DMS114 treated with DMSO at 0.1 percent for 48 hours (cell line): ENCODE measurements around the gene MCTP2.
A peak's percentile ranks its signal among the peaks of the same experiment; 100 is the strongest.

Experiments used
- DNase-seq: peaks from one replicate; lab custom pipeline; 2025; ENCODE audit not compliant: unreplicated experiment; lab: John Stamatoyannopoulos, UW

MCTP2 gene

DNA sequence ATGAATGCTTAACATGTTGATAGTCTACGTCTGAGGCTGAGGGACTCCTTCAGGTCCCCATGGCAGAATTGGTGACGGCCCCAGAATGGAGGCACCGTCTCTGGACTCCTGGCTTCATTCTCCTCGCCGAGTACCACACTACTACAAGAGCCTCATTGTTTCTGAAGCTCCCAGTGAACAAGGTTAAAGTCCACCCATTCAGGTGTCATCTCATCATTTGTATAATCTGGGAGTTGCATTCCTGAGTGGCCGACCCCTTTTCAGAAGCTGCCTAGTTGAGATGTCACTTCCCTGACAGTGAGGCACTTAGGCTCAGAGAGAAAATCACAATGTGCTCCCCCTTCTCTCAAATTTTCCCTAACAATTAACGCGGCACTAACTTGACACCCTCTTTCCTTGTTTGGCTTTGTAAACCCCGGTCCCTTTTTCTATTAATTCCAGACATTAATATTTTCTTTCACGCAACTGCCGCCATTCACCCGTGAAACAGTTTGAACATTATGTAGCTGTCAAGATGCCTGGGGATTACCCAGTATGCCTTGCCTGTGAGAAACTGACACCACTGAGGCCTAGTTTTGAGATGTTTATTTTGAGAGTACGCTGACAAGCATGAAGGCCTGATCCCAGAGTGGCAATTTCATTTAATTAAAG is 105.6 kb downstream of the MCTP2 start:
- DNase-seq, result no peak

DNA sequence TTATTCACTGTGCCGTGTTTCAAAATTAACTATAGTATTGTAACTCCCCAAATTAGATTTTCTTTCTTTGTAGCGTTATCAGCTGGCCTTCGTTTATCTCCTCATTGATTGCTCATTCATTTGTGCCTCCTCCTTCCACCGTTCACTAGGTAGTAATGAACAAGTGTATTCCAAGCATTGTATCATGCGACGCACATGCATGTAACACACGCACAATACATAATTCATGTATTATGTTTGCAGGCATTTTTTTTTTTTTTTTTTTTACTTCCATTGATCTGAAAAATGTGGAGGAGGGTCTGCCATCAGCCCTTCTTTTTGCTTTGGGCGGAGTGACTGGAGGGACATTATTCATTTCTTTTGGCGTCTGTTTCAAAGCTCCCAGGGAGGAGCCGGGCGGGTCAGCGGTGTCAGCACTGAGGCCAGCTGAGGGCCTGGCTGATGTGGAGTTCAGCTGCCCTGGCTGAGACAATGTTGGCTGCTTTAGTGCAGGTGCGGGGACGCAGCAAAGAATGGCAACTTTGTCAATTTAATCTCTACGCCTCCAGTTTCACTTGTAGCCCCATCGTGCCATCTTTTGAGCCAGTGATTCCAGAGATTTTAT is 107.0 kb downstream of the MCTP2 start:
- no peak for DNase-seq

DNA sequence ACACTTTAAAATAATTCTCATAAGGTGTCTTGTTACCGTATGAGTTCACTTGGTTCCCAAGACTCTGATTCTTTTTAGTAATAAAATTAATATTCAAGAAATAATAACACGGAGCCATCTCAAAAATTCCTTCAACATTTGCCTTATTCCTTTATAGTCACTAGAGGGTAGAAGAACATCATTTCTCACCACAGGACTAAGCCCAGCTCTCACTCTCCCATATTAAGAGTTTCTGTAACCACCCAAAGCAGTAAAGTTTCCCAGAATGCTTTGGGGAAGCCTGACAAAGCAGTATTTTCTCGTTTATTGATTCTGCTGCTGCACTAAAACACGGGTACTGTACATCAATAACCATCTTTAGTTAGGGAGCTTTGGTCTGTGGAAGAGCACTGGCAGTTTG is 114.9 kb downstream of the MCTP2 start:
- peak; percentile 47 for DNase-seq

DNA sequence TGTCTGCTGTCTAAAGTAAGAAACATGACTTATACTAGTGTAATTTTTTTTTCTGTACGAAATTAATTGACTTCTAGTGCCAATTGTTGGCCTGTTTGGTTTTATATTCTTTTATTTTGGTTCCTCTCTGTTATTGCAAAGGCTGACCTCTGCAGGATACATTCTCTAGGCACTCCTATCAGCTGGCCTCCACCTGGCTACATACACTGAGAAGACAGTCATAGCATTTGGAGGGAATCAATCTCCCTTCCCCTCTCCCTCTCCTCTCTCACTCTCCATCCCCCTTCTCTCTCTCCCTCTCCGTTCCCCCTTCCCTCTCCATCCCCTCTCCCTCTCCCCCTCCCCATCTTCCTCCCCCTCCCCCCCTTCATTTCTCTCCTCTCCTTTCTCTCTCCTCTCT is 116.7 kb downstream of the MCTP2 start:
- DNase-seq, result no peak

DNA sequence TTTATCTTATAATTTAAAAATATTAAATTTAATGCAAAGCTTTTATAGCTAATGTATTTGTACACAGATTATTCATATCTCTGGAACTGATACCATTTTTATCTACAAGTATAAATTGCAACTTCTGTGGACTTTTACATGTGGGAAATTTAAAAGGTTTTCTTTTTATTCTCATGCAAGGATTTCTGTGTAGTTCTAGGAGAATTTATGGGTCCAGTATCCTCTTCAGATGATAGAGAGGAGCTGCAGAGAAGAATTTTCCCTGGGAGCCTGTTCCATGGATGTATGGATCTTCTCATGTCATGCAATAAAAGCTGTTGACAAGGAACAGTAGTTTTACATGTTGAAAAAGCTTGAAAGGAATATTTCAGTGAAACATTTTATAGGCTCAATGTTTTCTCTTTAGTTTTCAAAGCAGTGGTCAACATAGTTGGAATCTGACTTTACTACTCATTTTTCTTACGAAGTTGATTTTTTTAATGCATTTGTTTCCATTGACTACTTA is 119.7 kb downstream of the MCTP2 start:
- DNase-seq, result no peak

DNA sequence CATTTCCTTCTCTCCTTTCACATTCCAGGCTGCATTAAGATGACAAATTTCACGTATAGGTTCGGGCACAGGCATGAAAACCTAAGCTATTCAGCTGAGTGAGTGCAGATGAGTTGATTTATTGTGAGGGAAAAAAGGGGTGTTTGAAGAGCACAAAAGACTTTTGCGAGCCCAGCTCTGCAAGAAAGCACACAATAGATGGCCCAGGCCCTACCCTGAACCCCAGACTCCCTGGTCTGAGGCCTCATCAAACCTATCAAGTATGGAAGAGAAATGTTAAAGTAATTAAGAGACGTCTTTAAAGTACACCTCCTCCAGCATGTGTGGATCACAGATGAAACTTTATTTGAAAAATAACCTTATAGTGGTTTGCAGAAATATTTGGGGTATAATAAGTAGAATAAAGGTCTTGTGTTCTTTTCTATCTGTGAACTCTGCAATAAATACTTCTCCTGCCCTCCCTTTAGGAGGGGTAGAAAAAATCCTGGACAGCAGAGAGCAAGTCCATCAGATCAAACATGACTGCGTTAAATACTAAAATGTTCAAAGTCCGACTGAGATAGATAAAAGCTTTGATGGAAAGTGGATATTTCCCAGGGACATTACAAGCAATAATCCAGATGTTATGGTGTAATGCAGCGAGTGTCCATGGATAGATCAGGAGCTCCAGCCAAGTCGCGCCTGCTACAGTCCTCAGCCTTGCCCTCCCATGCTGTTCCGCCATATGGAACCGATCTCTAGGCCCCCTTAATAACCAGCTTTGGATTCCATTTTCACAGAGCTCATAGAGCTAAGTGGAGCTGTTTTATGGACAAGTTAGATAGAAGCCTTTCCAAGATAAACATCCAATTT is 121.5 kb downstream of the MCTP2 start:
- no peak for DNase-seq

DNA sequence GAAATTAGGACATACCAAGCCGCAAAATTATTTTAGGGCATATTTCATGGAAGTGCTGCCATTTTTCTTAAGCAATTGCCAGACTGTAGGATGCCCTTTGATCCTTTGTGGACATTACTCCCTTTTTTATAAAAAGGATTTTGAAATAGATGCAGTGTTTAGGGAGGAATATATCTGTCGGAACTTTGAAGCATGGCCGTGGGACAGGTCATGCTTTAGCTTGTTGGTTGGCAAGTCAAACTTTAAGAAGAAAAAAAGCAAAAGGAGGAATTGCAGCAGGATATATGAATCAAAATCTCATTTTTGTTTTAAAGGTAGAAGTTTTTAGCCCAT is 122.1 kb downstream of the MCTP2 start:
- DNase-seq, result no peak

DNA sequence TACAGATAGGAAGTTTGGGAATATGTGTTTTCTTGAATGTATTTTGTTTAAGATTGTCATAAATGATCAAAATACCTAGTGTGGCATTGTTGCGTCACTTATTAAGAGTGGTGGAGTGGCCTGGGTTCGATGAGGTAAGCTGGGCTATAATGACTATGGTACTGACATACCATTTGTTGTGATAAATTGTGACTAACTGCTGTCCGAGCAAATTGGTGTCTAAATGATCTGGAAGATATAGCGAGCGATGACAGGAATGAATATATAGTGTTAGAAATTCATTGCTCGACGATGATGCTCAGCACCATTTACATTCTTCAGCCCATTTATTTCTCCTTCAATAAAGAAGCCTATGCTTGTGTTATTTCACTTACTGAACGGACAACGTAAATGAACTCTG is 123.3 kb downstream of the MCTP2 start:
- DNase-seq, result no peak

DNA sequence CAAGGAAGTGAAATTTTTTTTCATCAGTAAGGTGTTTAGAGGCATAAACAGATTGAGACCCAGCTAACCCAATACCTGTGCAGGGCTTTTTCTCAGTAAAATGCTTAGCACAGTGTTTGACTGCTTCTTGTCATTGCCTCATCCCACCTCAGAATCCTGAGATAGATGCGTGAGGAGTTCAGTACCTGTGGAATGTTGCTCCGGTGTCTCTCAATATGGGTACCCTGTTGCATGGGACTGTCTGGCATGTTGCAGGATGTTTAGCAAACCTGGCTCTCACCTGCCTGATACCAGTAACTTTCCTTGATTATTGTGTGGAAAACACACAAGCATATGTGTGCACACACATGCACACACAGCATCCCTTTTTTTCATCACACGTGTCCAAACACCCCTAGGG is 128.4 kb downstream of the MCTP2 start:
- no peak for DNase-seq

DNA sequence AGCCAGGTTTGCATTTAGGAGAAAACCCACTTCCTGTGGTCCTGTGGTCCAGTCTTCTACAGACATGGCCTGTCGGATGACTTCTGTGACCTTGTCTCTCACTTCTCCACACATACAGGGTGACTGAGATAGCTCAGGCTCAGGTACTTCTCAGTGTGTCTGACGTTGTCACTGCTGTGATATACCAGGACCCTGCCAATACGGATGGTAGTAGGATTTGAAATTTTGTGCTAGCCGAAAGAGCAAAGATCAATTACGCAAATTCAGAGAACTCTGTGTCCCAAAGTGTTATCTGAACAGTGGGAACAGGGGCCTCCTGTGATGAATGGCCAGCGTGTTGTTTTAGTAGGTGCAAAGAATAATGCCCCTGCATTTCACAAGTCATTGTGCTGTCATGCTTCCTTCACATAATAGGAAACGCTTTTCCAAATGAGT is 128.9 kb downstream of the MCTP2 start:
- no peak for DNase-seq

DNA sequence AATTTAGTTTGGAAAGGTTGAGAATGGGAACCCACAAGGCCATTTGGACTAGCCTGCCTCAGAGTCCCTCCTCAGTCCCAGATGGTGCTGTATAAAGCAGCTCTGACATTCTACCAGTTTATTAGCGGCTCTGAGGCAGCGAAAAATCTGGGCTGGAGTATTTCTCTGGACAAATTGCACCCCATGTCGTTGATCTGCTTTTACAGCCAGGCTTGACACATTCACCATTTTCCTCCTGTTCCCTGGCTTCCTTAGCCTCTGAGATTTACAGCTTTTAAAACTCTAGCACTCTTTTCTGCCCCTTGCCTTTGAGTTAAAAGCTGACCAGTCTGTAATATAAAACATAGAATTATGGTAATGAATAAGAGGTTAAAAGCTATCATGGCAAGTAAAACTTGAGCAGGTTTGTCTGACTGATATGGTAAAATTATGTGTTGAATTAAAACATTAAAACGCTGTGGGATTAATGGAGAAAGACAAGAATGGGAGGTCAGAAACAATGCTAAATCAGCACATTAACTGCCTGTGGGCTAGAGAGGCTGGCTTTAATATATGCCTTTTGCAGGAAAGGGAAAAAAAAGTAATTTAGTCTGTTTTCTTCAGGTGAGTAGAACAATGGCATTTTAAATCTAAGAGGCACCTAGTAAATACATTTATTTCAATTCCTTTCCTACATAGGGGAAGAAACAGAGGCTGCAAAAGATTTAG is 131.2 kb downstream of the MCTP2 start:
- no peak for DNase-seq

DNA sequence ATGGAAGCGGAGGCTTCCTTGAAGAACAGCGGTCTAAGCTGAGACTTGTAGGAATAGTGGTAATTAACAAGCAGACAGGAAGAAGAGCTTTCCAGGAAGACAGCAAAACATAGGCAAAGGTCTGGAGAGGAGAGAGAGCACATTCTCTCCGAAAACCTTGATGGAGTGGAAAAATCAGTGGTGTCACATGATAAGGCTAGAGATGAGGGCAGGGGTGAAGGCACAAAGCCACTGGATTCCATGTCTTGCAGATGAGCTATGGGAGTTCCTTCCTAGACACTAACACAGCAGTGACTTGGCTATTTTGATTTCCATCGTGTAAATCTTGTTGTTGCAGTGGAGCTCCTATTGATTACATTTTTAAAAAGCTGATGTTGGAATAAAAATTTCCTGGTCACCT is 132.0 kb downstream of the MCTP2 start:
- no peak for DNase-seq

DNA sequence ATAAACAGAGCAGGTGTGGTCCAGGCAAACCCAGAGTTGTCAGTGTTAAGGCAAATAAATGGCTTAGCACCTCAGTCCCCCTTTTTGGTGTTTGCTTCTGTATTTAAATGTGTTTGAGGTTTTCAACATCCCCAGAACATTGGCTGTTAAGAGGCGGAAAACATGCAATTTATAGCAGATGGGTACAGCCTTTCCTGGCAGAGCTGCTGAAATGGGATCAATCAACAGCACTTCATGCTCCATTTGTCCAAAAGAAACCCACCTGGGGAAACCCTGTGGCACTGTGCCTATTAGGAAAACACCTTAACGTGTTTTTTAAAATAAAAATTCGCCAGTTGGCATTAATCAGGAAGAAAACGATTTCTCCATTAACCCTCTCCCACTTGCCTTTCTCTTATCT is 135.4 kb downstream of the MCTP2 start:
- no peak for DNase-seq

DNA sequence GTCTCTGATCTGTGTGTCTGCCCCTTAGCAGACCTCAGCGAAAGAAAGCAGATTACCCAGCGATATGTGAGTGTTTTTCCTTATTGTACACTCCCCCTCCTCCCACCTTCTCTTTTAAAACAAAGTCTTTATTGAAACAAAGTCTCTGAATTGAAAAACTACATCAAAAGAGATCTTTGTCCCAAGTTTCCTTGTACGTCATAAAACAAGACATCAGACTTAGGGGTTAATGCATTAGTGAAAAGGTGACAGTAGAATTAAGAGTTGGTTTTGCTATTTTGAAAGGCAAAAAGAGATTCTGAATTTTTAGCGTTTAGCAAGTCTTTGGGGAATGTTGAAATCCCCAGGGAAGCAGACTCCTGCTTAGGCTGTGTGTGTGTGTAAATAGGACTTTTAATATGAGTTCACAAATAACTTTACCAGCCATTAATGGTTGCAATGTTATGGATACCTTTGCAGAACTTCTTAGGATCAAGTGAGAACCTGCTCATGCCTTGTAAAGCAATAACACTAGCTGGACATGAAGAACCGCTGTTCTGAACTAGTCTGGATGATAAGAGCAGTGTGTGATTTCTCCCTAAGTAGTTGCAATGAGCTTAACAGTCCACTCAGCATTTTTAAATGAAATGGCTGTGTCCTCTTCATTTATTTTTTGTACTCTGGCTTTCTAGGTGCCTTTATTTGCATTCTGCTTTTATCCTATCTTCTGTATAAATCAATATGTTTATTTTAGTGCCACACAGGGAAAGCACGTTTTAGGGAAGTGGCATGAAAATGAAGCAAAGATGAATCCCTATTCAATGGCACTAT is 136.6 kb downstream of the MCTP2 start:
- DNase-seq, result no peak

DNA sequence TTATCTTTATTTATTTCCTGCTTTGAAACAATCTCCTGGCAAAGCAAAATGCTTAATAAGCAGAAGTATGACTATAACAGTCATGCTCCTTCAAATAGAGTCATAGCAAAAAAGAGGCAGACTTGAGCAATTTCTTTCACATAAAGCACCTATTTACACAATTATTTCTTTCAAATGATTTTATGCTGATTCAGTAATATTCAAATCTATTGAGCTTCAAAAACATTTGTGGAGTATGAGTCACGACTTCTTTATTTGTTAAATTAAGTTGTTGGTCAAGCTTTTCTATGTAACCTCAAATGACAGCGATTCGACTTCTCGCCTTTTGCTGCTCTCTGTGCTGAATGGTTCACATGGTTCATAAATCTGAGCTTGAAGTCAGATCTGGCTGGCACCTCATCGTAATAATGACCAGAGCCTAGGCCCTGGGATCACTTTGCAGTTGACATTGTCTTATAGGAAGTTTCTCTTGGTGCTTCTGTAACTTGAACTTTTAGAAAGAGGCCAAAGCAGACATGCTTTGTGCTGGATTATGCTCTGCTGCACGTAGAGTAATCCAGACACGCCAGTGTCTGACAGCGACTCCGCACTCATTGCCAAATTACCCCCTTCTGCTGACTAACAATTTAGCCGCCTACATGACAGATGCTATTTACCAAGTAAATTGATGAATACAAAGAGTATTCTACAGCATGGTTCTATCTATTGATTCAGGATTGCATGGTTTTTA is 139.0 kb downstream of the MCTP2 start:
- DNase-seq, result no peak

DNA sequence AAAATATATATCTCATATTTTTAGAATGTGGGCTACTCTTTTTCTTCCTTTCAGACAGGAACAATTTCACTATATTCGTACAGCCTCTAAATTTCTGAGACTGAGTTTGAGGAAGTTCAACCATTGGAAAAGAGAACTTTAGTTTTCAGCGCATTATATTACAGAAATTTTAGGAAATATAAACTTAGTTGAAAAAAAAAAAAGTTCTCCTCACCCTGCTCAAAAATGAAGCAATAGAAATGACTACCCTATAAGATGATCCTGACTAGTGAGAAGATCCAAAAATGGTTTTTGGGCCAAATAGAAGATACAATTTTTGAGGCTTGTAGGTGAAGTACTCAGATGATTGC is 139.6 kb downstream of the MCTP2 start:
- no peak for DNase-seq

DNA sequence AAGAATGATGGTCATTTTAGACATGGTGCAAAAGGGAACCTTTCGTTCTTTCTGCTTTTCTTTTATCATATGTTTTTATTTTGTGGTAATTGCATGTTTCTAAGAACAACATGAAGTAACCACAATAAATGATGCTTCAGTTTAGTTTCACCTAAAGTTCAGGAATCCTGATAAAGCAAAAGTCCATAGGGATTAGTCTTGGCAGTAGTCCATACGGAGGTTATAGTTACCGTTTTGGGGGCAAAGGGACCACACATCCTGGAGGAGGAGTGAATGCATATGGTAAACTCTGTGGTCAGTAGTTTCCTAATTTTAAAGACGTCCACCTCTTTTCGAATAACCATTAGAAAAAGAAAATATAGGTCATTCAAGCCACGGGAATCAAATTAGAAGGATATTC is 141.5 kb downstream of the MCTP2 start:
- DNase-seq, result no peak

DNA sequence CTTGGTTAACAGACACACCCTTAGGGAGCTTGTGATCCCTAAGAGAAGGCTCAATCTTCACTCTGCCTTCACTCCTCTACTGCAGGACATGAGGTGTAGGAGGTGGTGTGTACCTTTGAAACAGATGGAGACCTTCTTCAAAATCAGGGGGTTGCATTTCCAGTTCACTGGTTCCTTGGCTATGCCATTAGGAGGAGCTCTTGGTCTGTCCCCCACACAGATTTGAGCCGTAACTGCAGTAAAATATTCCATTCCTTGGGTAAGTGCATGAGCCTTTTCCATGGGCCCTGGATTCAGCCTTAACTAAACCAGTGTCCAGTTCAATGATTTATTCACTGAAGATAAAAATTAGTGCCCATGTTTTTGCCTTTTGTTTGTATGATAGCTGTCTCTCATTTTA is 144.6 kb downstream of the MCTP2 start:
- no peak for DNase-seq

DNA sequence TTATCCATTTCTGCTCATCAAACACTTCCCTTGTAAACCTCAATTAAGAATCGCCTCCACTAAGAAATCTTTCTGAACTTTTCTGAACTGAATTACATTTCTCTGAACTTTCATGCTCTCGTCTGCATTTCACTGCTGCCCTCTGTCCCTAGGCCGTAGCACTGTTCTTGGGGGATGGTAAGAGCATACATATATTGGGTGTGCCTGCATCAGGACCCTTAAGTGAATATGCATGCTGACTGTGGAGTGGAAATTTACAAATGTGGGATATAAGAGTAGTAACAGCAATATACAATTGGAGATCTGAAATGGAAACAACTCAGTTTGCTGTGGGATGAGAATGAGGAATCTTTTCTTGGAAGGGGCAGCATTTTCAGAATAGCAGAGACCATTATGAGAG is 148.6 kb downstream of the MCTP2 start:
- DNase-seq, result no peak

DNA sequence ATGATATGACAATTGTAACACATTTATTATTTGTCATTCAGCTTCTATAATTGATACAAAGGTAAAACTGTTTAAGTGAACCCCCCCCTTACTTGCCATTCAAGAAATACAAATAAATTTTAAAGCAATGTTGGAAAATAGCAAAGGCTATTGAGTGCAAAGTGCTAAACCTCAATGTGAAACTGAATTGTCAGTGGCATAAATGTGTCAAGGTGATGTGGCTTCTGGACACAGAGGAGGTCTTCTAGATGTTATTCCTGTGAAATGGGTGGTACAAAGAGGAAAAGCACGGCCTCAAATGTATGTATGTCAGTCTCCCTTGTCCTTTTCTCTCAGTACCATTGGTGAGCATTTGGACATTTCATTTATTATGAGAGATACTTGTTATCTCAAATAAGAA is 149.4 kb downstream of the MCTP2 start:
- DNase-seq, result no peak
